ENCODE results near the gene FARP1.

FARP1 gene

DNA sequence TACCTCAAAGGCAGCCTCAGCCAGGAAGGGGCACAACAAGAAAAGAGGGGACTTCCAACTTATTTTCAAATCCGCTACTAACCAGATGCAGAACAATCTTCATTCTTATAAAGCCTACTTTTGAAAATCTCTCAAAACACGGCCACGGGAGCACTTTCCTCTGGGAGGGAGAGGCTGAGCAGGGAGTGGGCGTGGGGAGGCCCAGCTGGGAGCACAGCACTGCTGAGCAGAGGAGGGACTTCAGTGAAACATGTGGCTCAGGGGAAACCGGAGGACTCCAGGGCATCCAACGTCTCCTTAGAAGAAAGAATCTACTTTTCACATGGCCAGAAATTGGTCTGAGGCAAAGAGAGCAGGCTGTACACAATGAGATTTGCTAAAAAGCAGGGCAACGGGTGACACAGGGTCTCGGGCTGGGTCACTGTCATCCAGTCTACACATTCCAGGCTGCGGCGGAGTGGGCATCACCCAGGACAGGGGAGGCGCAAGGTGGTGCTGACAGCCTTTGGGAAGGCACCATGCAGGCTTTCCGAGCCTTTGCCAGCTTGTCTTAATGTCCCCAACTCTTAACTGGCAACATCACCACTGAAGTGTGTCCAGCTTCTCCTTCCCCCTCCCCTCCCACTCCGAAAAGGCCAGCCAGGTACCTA lies 317.0 kb downstream of the FARP1 start:
- peaks cover 75% of the 10 kb centered on the region for H3K36me3 ChIP-seq (ENCODE audit: insufficient read depth, low read length)

DNA sequence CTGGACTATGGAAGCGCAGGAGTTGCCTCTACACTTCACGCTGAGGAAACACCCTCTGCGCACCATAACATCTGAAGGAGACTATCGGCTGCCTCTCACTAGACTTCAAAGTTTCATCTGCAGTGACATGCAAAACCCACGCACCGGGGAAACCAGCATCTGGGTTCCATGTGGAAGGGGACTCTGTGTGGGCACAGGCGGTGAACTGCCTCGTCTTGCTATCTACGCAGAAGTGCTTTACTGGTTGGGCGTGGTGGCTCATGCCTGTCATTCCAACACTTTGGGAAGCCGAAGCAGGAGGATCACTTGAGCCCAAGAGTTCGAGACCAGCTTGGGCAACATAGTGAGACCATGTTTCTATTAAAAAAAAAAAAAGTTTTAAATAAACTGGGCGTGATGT lies 317.6 kb downstream of the FARP1 start:
- Histone ChIP-seq H3K9ac (ENCODE audit: low read depth, low read length) (no peak overlapping the region), H3K27me3 (ENCODE audit: insufficient read depth, low read length) (no peaks in the 10 kb centered on the region), H3K27ac (ENCODE audit: low read depth, low read length) (no peak overlapping the region), H3K36me3 (ENCODE audit: insufficient read depth, low read length) (peaks cover 75% of the 10 kb centered on the region), H3K4me1 (ENCODE audit: insufficient read depth, low read length) (no peaks in the 10 kb centered on the region), H3K9me3 (ENCODE audit: insufficient read depth, low read depth, low read length) (no peaks in the 10 kb centered on the region), H3K4me3 (ENCODE audit: low read length) (no peak overlapping the region)
- WGBS: 88% methylated on average over 13 of the region's 13 CpGs

More for the DNA sequence above, 317.0 kb downstream of the FARP1 start:
- Histone ChIP-seq H3K27ac (ENCODE audit: low read depth, low read length) (no peak overlapping the region), H3K27me3 (ENCODE audit: insufficient read depth, low read length) (no peaks in the 10 kb centered on the region), H3K9ac (ENCODE audit: low read depth, low read length) (no peak overlapping the region), H3K9me3 (ENCODE audit: insufficient read depth, low read depth, low read length) (no peaks in the 10 kb centered on the region), H3K4me1 (ENCODE audit: insufficient read depth, low read length) (no peaks in the 10 kb centered on the region), H3K4me3 (ENCODE audit: low read length) (no peak overlapping the region)
- WGBS: 97% methylated on average over 12 of the region's 13 CpGs

DNA sequence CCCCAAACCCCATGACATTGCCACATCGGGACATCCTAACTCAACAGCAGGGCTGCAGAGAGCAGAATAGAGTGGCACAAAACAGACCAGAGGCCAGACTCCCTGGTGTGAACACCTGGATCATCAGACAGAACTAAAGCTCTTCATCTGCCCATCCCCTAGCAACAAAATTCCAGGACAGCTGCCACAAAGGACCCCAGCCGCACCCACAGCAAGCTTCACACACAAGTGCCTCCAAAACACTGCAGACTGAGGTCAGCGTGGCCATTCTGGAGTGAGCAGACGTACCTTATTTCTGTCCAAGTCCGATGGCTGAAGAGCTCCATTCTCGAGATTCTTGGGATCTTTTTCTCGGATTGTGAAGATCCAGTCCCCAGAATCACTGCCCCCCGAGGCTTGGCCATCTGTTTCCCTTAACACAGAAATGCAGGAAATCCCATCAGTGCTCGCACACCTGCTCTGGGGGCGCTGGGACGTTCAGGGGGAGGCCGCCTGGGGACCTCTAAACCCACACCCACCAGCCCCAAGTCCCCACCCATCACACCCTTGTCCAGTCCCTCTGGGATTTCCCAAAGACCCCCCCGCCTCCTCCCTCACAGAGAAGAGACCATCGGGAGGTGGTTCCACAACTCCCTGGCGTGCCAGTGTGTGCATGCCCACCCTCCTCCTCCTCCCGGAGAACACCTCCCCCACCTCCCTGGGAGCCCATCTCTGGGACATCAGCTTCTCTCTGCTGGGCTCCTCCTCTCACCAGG lies 318.8 kb downstream of the FARP1 start:
- Histone ChIP-seq H3K4me3 (ENCODE audit: low read length) (no peak overlapping the region), H3K36me3 (ENCODE audit: insufficient read depth, low read length) (peaks cover 73% of the 10 kb centered on the region), H3K27me3 (ENCODE audit: insufficient read depth, low read length) (no peaks in the 10 kb centered on the region), H3K9ac (ENCODE audit: low read depth, low read length) (no peak overlapping the region), H3K9me3 (ENCODE audit: insufficient read depth, low read depth, low read length) (no peaks in the 10 kb centered on the region), H3K4me1 (ENCODE audit: insufficient read depth, low read length) (no peaks in the 10 kb centered on the region), H3K27ac (ENCODE audit: low read depth, low read length) (no peak overlapping the region)
- WGBS: 93% methylated on average over 16 of the region's 16 CpGs

DNA sequence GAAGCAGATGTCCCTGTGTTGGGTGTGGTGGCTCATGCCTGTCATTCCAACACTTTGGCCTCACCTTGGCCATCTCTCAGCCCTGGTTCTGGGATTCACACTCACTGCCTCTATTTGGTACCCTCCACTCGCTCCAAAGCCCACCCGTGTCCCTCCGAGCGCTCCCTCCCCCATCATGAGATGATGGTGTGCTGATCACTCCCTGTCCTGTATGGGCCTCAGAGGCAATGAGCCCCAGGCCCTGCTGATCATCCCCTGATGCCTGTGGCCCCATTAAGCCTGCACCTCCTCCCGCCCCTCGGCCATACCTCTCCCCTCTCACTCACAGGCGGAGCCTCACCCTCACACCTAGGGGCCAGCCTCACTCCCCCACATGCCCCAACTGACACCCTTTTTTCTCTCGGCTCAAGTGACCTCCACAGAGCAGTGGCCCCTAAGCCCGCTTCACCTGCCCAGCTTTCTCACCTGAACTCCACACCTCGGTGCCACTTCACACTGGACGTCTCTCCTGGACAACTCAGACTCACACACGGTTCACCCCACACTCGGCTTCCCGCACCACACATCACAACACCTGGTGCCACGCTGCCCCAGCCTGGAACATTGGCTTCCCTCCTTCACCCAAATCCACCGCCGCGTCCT lies 319.5 kb downstream of the FARP1 start:
- 89% methylated on average over 18 of the region's 18 CpGs for WGBS
- Histone ChIP-seq H3K27me3 (ENCODE audit: insufficient read depth, low read length) (no peaks in the 10 kb centered on the region), H3K9ac (ENCODE audit: low read depth, low read length) (no peak overlapping the region)

DNA sequence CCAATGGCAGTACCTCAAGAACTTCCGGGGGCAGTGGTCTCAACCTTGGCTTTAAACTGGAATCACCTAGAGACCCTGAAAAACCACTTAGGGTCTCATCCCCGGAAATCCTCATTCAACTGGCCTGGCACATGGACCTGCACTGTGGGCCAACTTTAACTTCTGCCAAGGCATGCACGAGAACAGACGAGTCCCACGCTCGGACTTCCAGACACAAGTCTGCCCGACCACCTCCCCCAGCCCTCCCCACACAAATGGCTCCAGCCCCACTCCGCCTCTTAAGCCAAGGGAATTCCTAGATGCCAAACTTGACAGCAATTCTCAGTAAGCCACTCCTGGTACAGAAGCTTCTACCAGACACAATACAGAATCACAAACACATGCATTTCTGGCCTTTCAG lies 320.1 kb downstream of the FARP1 start:
- no peaks in the 10 kb centered on the region for H3K9me3 ChIP-seq (ENCODE audit: insufficient read depth, low read depth, low read length)
- H3K27me3 ChIP-seq (ENCODE audit: insufficient read depth, low read length): no peaks in the 10 kb centered on the region
- WGBS: 93% methylated on average over 8 of the region's 8 CpGs
- no peak overlapping the region for H3K9ac ChIP-seq (ENCODE audit: low read depth, low read length)
- H3K4me1 ChIP-seq (ENCODE audit: insufficient read depth, low read length): no peaks in the 10 kb centered on the region
- no peak overlapping the region for H3K4me3 ChIP-seq (ENCODE audit: low read length)
- peaks cover 63% of the 10 kb centered on the region for H3K36me3 ChIP-seq (ENCODE audit: insufficient read depth, low read length)
- H3K27ac ChIP-seq (ENCODE audit: low read depth, low read length): no peak overlapping the region

More for the DNA sequence above, 319.5 kb downstream of the FARP1 start:
- H3K9me3 ChIP-seq (ENCODE audit: insufficient read depth, low read depth, low read length): no peaks in the 10 kb centered on the region
- no peak overlapping the region for H3K4me3 ChIP-seq (ENCODE audit: low read length)
- no peaks in the 10 kb centered on the region for H3K4me1 ChIP-seq (ENCODE audit: insufficient read depth, low read length)
- H3K27ac ChIP-seq (ENCODE audit: low read depth, low read length): no peak overlapping the region
- peaks cover 68% of the 10 kb centered on the region for H3K36me3 ChIP-seq (ENCODE audit: insufficient read depth, low read length)

DNA sequence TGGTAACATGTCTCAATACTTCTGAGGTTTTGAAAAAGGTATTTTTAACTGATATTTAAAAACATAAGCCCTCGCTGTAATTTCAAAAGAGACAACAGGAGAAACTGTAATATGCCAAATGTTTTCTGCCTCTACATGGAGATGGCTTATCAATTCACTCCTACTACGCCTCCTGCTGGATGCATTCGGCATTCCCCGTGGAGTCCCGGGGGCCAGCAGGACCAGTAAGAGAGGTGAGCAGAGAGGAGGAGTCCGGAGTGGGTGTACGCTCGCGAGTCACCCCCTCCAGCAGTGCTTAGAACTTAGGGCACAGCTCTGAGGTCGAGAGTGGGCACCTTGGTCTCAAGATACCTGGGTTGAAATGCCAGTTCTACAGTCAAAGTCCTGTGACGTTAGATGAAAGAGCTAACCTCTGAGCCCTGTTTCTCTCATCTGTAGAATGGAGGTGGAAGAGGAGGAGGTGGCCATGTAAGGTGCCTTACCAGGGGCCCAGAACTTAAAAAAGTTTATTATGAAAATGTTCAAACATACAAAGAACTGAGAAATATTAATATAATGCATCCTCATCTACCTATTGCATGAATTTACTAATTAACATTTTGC lies 323.8 kb downstream of the FARP1 start:
- Histone ChIP-seq H3K4me1 (ENCODE audit: insufficient read depth, low read length) (no peaks in the 10 kb centered on the region), H3K9ac (ENCODE audit: low read depth, low read length) (no peak overlapping the region), H3K4me3 (ENCODE audit: low read length) (no peak overlapping the region), H3K27ac (ENCODE audit: low read depth, low read length) (no peak overlapping the region), H3K27me3 (ENCODE audit: insufficient read depth, low read length) (no peaks in the 10 kb centered on the region), H3K36me3 (ENCODE audit: insufficient read depth, low read length) (peaks cover 43% of the 10 kb centered on the region), H3K9me3 (ENCODE audit: insufficient read depth, low read depth, low read length) (no peaks in the 10 kb centered on the region)
- 67% methylated on average over 11 of the region's 11 CpGs for WGBS

DNA sequence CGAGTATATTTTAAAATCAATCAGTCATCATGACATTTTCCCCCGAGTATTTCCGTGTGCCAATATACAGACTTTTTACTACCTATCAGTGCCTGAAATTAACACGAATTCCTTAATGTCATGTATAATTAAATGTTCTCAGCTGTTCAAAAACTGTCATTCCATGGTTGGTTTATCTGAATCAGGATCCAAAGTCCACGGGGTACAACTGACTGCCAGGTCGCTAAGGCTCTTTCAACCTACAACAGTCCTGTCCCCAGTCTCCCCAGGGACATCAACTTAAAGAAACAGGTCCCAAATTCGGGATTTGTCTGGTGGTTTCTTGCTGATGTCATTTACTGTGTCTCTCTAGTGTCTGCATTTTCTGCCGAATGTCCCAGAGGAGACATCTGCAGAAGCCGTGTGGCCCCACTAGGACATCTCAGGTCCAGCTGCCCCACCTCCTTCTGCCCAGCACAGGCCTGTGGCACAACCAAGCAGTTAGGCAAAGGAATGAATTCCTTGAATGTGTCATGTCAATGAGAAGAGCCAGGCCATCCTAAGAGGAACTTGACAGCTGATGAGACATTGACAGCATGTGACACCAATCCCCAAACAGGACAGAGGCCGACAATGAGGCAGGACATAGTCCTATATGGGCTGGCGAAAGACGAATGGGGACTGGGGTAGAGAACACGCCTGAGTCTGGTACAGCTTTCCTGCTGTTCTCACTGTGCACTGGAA lies 324.5 kb downstream of the FARP1 start:
- WGBS: 94% methylated on average over 13 of the region's 13 CpGs
- H3K36me3 ChIP-seq (ENCODE audit: insufficient read depth, low read length): peaks cover 50% of the 10 kb centered on the region

DNA sequence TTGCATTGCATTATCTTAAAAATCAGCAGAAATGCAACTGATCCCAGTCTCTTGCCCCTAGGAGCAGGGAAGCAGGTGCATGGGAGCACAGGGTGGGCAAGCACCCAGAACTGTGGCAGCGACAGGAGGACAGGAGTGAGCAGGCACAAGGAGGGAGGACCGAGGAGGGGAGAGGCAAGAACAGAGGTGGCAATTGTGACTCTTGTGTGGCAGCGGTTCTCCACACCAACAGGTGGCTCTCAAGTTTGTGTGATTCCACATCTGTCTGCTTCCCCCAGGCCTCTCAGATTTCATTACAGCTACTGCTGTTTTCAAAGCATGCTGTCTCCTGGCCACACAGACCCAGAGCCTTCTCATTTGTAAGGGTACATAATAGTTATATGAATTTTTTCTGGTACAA lies 325.5 kb downstream of the FARP1 start:
- Histone ChIP-seq H3K36me3 (ENCODE audit: insufficient read depth, low read length) (peaks cover 49% of the 10 kb centered on the region), H3K4me3 (ENCODE audit: low read length) (no peak overlapping the region), H3K9me3 (ENCODE audit: insufficient read depth, low read depth, low read length) (no peaks in the 10 kb centered on the region), H3K9ac (ENCODE audit: low read depth, low read length) (no peak overlapping the region), H3K4me1 (ENCODE audit: insufficient read depth, low read length) (no peaks in the 10 kb centered on the region), H3K27ac (ENCODE audit: low read depth, low read length) (no peak overlapping the region), H3K27me3 (ENCODE audit: insufficient read depth, low read length) (no peaks in the 10 kb centered on the region)
- WGBS: 88% methylated on average over 3 of the region's 3 CpGs

More for the DNA sequence above, 324.5 kb downstream of the FARP1 start:
- Histone ChIP-seq H3K9me3 (ENCODE audit: insufficient read depth, low read depth, low read length) (no peaks in the 10 kb centered on the region), H3K9ac (ENCODE audit: low read depth, low read length) (no peak overlapping the region), H3K4me1 (ENCODE audit: insufficient read depth, low read length) (no peaks in the 10 kb centered on the region), H3K27me3 (ENCODE audit: insufficient read depth, low read length) (no peaks in the 10 kb centered on the region), H3K27ac (ENCODE audit: low read depth, low read length) (no peak overlapping the region), H3K4me3 (ENCODE audit: low read length) (no peak overlapping the region)

DNA sequence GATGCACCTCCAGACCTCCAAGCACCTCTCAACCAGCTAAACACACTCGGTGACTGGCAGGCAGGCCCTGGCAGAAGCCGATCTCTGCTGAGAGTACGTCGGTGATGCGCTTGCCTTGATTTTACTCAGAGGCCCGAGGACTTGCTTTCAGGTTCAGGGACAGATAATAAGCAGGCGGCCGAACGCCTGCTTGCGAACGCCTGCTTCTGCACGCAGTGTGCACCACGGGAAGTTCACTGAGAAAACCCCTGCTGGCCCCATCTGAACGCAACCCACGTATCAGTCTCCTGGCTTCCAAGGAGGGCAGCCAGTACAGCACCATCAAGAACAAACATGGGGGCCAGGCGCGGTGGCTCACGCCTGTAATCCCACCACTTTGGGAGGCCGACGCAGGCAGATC lies 326.0 kb downstream of the FARP1 start:
- Histone ChIP-seq H3K4me1 (ENCODE audit: insufficient read depth, low read length) (no peaks in the 10 kb centered on the region), H3K9ac (ENCODE audit: low read depth, low read length) (no peak overlapping the region; the same call in 1 of the 2 replicates), H3K36me3 (ENCODE audit: insufficient read depth, low read length) (peaks cover 50% of the 10 kb centered on the region), H3K27ac (ENCODE audit: low read depth, low read length) (no peak overlapping the region), H3K9me3 (ENCODE audit: insufficient read depth, low read depth, low read length) (no peaks in the 10 kb centered on the region), H3K4me3 (ENCODE audit: low read length) (no peak overlapping the region), H3K27me3 (ENCODE audit: insufficient read depth, low read length) (no peaks in the 10 kb centered on the region)
- WGBS: 95% methylated on average over 20 of the region's 20 CpGs

DNA sequence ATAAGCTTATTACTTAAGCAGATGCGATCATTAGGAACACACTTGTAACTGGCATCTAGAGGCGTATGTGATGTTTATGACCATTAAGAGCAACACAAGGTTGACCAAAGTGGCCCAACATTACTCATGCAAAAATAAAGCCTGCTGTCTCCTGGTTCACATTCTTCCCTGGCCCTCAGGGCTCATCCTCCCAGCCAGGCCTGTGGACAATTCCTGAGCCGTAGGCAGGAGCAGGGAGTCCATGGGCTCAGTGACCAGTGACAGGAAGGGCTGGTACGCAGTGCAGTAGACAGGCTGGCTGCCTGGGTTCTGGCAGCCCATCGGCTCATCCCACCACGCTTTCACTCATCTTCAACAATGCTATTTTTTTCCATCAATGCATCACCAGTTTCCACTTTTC lies 328.0 kb downstream of the FARP1 start:
- H3K4me1 ChIP-seq (ENCODE audit: insufficient read depth, low read length): peaks cover 12% of the 10 kb centered on the region
- H3K27ac ChIP-seq (ENCODE audit: low read depth, low read length): no peak overlapping the region
- H3K27me3 ChIP-seq (ENCODE audit: insufficient read depth, low read length): no peaks in the 10 kb centered on the region
- 97% methylated on average over 6 of the region's 6 CpGs for WGBS
- H3K9me3 ChIP-seq (ENCODE audit: insufficient read depth, low read depth, low read length): no peaks in the 10 kb centered on the region
- H3K4me3 ChIP-seq (ENCODE audit: low read length): no peak overlapping the region
- H3K9ac ChIP-seq (ENCODE audit: low read depth, low read length): no peak overlapping the region
- H3K36me3 ChIP-seq (ENCODE audit: insufficient read depth, low read length): peaks cover 50% of the 10 kb centered on the region

All from HUES64 (cell line).